ENCODE results near the gene OAT. TPM values are rescaled to one million over a fixed set of nuclear protein-coding genes. Genes with fewer than 3 reads are reported as not detected.
A peak's percentile ranks its signal among the peaks of the same experiment; 100 is the strongest.

The OAT gene
- total and polyA plus RNA-seq, 10 of the 15 experiments (the other 5 are each of a cell fraction or from before 2014, with no cell fraction given), result 1.2 to 9.8 (median 1.6) TPM

- no peak for TF ChIP-seq POLR2AphosphoS2 (IDR thresholded peaks at IDR 0.05; ENCODE audit: low read depth, low read length)
- TF ChIP-seq SMC3 (IDR thresholded peaks at IDR 0.05; ENCODE audit: borderline replicate concordance, low read length), result peak; percentile 70
- TF ChIP-seq MYC (IDR thresholded peaks at IDR 0.05; ENCODE audit: insufficient read depth, insufficient read length, insufficient replicate concordance, low read length, severe bottlenecking), result no peak
These were observed 15.2 kb downstream of the OAT start (continued) for GRCh38 chr10:124403548-124403947.

- FAIRE-seq, result no peak
- no peak overlapping the region for H3K4me3 ChIP-seq
- no peak overlapping the region for H3K9ac ChIP-seq (ENCODE audit: control insufficient read depth, insufficient read depth, low read length)
- no peak overlapping the region for H3K4me2 ChIP-seq (ENCODE audit: control insufficient read depth, insufficient read depth)
- no TSS peak for BruUV-seq (replicated peaks)
- no peaks in the 10 kb centered on the region for H3K36me3 ChIP-seq (ENCODE audit: control insufficient read depth in 2 of 2, insufficient read depth in 2 of 2, low read length in 1 of 2)
- no peak for ATAC-seq
- 89% methylated on average over 2 of the region's 2 CpGs for WGBS (ENCODE audit: insufficient coverage, insufficient replicate concordance, low lambda C conversion rate, missing lambda C conversion rate)
- no peaks in the 10 kb centered on the region for H3K4me1 ChIP-seq (ENCODE audit: control insufficient read depth, insufficient read depth, low read length)
- in situ Hi-C loops (cut with MboI), result no loop called here
- no peaks in the 10 kb centered on the region for H3K79me2 ChIP-seq (ENCODE audit: control insufficient read depth, insufficient read depth, low read length)
- ChIA-PET POLR2A (no interaction called here), RAD21 (ENCODE audit: unreplicated experiment) (interaction anchor here (0.9 to 1.0 kb wide), 2 partner anchors 8 to 408 kb away, joined by 3 to 4 read pairs; no protein-coding TSS in a partner anchor), SMC1A (ENCODE audit: uncharacterized antibody, unreplicated experiment) (interaction anchor here (0.9 to 1.1 kb wide), 3 partner anchors 405 to 1366 kb away, joined by 3 to 4 read pairs (median 3); no protein-coding TSS in a partner anchor), CTCF (interaction anchor here (1.1 to 1.3 kb wide), 3 partner anchors 9 to 408 kb away, joined by 4 to 5 read pairs (median 4); no protein-coding TSS in a partner anchor)
- DNase-seq (ENCODE audit: low read depth, low spot score), result no peak
- no peaks in the 10 kb centered on the region for H3K9me3 ChIP-seq (replicated peaks; ENCODE audit: control insufficient read depth, insufficient read depth, low read length)
- no peaks in the 10 kb centered on the region for H4K20me1 ChIP-seq (ENCODE audit: control insufficient read depth, insufficient read depth)
- H3K27ac ChIP-seq (ENCODE audit: control insufficient read depth, insufficient read depth), result no peak overlapping the region
- TF ChIP-seq BMI1 (IDR thresholded peaks at IDR 0.05; ENCODE audit: borderline replicate concordance), result no peak
- no peak for TF ChIP-seq POLR2AphosphoS2 (IDR thresholded peaks at IDR 0.05; ENCODE audit: low read depth, low read length)
- TF ChIP-seq CEBPZ (IDR thresholded peaks at IDR 0.05; ENCODE audit: low read depth, low read length), result no peak
- no peak for TF ChIP-seq TBL1XR1 (IDR thresholded peaks at IDR 0.05; ENCODE audit: low read depth, low read length)
- no peak for TF ChIP-seq IKZF2 (IDR thresholded peaks at IDR 0.05)
- no peaks in the 10 kb centered on the region for H3K27me3 ChIP-seq (replicated peaks in 1 of 2; ENCODE audit: control insufficient read depth in 2 of 2, insufficient read depth in 2 of 2, low read length in 1 of 2)
- H2AFZ ChIP-seq (ENCODE audit: control insufficient read depth, low read depth, low read length), result no peak overlapping the region
- intact Hi-C loops (cut with micrococcal nuclease; ENCODE audit: unreplicated experiment), result loop anchor here (5.0 kb wide), 1 partner anchor 820 kb away; no protein-coding TSS in a partner anchor
These were observed 16.4 kb downstream of the OAT start for GRCh38 chr10:124402273-124402672.

All from GM12878 (cell line).